ENCODE measurements around the gene TCF4. TPM values are rescaled to one million over a fixed set of nuclear protein-coding genes. Genes with fewer than 3 reads are reported as not detected.

Gene TCF4
- total and polyA plus RNA-seq, 7 donors, result 3.5 to 149 (median 106) TPM

- Histone ChIP-seq H3K27ac (peak overlapping the region in 1 of 4 donors; percentile 10), H3K36me3 (no peaks in the 10 kb centered on the region), H3K4me3 (no peak overlapping the region), H3K27me3 (no peaks in the 10 kb centered on the region), H3K9me3 (no peaks in the 10 kb centered on the region), H3K4me1 (peaks cover 0 to 29% (median 11%) of the 10 kb centered on the region in 4 donors)
- no peak for DNase-seq
- TF ChIP-seq POLR2A (IDR thresholded peaks at IDR 0.05) (no peak), POLR2AphosphoS5 (IDR thresholded peaks at IDR 0.05) (no peak), EP300 (IDR thresholded peaks at IDR 0.05) (no peak), CTCF (IDR thresholded peaks at IDR 0.05) (no peak)
- intact Hi-C loops (cut with DNase I), result loop anchor here (2.0 kb wide), 1 partner anchor 1162 kb away; no protein-coding TSS in a partner anchor
These were observed 173.5 kb downstream of the TCF4 start for GRCh38 chr18:55414475-55414874.

- Histone ChIP-seq H3K27ac (no peak overlapping the region), H3K9me3 (no peaks in the 10 kb centered on the region), H3K27me3 (no peaks in the 10 kb centered on the region), H3K36me3 (no peaks in the 10 kb centered on the region), H3K4me1 (peaks cover 0 to 25% (median 8%) of the 10 kb centered on the region in 4 donors), H3K4me3 (no peak overlapping the region)
- WGBS, 2 donors, result 92 to 98% methylated on average over 1 of the region's 1 CpG
- no peak for TF ChIP-seq POLR2AphosphoS5 (IDR thresholded peaks at IDR 0.05)
- TF ChIP-seq EP300 (IDR thresholded peaks at IDR 0.05), result no peak
- TF ChIP-seq POLR2A (IDR thresholded peaks at IDR 0.05), result no peak
- TF ChIP-seq CTCF (IDR thresholded peaks at IDR 0.05), result no peak
- intact Hi-C loops (cut with DNase I), result no loop called here
- DNase-seq, result no peak
These were observed 174.5 kb downstream of the TCF4 start for GRCh38 chr18:55413474-55413873.

GRCh38 chr18:55407774-55408535 lies 180.0 kb downstream of the TCF4 start:
- Histone ChIP-seq H3K36me3 (no peaks in the 10 kb centered on the region), H3K4me1 (peaks cover 0 to 42% (median 16%) of the 10 kb centered on the region in 4 donors), H3K27ac (no peak overlapping the region), H3K27me3 (no peaks in the 10 kb centered on the region), H3K9me3 (no peaks in the 10 kb centered on the region), H3K4me3 (no peak overlapping the region)
- TF ChIP-seq POLR2AphosphoS5 (IDR thresholded peaks at IDR 0.05), result no peak
- no peak for TF ChIP-seq CTCF (IDR thresholded peaks at IDR 0.05)
- no peak for TF ChIP-seq POLR2A (IDR thresholded peaks at IDR 0.05)
- TF ChIP-seq EP300 (IDR thresholded peaks at IDR 0.05), result no peak
- intact Hi-C loops (cut with DNase I), result loop anchor here (5.0 to 10.0 kb wide), 4 partner anchors 56 to 1227 kb away; partner anchors contain the start of gene TXNL1
- WGBS, 2 donors, result 84 to 90% methylated on average over 5 of the region's 5 CpGs
- DNase-seq, result no peak

- 88 to 91% methylated on average over 10 of the region's 10 CpGs for WGBS, 2 donors
- intact Hi-C loops (cut with DNase I), result loop anchor here (5.0 to 10.0 kb wide), 4 partner anchors 55 to 1228 kb away; partner anchors contain the start of gene TXNL1
- H3K27ac ChIP-seq, result peak overlapping the region in 1 of 4 donors; percentile 81
- no peak for DNase-seq
- H3K27me3 ChIP-seq, result no peaks in the 10 kb centered on the region
- H3K4me1 ChIP-seq, result peaks cover 0 to 42% (median 16%) of the 10 kb centered on the region in 4 donors
- no peak overlapping the region for H3K4me3 ChIP-seq
- no peaks in the 10 kb centered on the region for H3K36me3 ChIP-seq
- TF ChIP-seq POLR2A (IDR thresholded peaks at IDR 0.05), result no peak
- no peak for TF ChIP-seq CTCF (IDR thresholded peaks at IDR 0.05)
- no peak for TF ChIP-seq POLR2AphosphoS5 (IDR thresholded peaks at IDR 0.05)
- TF ChIP-seq EP300 (IDR thresholded peaks at IDR 0.05), result no peak
- H3K9me3 ChIP-seq, result no peaks in the 10 kb centered on the region
These were observed 180.8 kb downstream of the TCF4 start for GRCh38 chr18:55407191-55407590.

Measured in sigmoid colon (tissue), 7 donors.